ENCODE data around the gene LRRC56. TPM values are rescaled to one million over a fixed set of nuclear protein-coding genes. Genes with fewer than 3 reads are reported as not detected.
A peak's percentile ranks its signal among the peaks of the same experiment; 100 is the strongest.

Gene LRRC56
- total and polyA plus RNA-seq, 2 of the 13 experiments (the other 11 are each of a cell fraction or from before 2014, with no cell fraction given) = 0.11 to 0.29 TPM

DNA sequence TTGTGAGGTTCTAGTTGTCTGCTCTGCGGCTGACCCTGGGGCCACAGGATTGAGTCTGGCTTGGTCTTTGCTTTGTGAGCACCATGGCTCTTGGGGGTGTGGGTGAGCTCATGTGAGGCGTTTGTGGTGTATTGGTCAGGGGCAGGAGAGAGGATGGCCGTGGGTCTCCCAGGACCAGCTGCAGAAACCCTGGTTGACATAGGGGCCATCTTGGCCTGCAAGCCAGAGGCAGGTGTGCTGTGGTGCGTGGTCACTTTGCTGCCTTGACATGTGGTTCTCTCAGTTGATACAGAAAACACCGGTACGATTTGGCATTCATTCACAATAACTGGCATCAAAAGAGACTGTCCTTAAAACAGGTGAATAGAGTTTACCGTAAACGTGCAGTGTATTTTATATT lies 50.2 kb downstream of the LRRC56 start (continued):
- TF ChIP-seq, protein P1, sequence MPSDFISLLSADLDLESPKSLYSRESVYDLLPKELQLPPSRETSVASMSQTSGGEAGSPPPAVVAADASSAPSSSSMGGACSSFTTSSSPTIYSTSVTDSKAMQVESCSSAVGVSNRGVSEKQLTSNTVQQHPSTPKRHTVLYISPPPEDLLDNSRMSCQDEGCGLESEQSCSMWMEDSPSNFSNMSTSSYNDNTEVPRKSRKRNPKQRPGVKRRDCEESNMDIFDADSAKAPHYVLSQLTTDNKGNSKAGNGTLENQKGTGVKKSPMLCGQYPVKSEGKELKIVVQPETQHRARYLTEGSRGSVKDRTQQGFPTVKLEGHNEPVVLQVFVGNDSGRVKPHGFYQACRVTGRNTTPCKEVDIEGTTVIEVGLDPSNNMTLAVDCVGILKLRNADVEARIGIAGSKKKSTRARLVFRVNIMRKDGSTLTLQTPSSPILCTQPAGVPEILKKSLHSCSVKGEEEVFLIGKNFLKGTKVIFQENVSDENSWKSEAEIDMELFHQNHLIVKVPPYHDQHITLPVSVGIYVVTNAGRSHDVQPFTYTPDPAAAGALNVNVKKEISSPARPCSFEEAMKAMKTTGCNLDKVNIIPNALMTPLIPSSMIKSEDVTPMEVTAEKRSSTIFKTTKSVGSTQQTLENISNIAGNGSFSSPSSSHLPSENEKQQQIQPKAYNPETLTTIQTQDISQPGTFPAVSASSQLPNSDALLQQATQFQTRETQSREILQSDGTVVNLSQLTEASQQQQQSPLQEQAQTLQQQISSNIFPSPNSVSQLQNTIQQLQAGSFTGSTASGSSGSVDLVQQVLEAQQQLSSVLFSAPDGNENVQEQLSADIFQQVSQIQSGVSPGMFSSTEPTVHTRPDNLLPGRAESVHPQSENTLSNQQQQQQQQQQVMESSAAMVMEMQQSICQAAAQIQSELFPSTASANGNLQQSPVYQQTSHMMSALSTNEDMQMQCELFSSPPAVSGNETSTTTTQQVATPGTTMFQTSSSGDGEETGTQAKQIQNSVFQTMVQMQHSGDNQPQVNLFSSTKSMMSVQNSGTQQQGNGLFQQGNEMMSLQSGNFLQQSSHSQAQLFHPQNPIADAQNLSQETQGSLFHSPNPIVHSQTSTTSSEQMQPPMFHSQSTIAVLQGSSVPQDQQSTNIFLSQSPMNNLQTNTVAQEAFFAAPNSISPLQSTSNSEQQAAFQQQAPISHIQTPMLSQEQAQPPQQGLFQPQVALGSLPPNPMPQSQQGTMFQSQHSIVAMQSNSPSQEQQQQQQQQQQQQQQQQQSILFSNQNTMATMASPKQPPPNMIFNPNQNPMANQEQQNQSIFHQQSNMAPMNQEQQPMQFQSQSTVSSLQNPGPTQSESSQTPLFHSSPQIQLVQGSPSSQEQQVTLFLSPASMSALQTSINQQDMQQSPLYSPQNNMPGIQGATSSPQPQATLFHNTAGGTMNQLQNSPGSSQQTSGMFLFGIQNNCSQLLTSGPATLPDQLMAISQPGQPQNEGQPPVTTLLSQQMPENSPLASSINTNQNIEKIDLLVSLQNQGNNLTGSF (CRISPR knock-in tag; IDR thresholded peaks at IDR 0.05) = no peak
- TF ChIP-seq GATAD2A (CRISPR knock-in tag; IDR thresholded peaks at IDR 0.05) = no peak
- TF ChIP-seq ZNF615 (CRISPR knock-in tag; IDR thresholded peaks at IDR 0.05; ENCODE audit: borderline replicate concordance) = no peak
- TF ChIP-seq, protein P2, sequence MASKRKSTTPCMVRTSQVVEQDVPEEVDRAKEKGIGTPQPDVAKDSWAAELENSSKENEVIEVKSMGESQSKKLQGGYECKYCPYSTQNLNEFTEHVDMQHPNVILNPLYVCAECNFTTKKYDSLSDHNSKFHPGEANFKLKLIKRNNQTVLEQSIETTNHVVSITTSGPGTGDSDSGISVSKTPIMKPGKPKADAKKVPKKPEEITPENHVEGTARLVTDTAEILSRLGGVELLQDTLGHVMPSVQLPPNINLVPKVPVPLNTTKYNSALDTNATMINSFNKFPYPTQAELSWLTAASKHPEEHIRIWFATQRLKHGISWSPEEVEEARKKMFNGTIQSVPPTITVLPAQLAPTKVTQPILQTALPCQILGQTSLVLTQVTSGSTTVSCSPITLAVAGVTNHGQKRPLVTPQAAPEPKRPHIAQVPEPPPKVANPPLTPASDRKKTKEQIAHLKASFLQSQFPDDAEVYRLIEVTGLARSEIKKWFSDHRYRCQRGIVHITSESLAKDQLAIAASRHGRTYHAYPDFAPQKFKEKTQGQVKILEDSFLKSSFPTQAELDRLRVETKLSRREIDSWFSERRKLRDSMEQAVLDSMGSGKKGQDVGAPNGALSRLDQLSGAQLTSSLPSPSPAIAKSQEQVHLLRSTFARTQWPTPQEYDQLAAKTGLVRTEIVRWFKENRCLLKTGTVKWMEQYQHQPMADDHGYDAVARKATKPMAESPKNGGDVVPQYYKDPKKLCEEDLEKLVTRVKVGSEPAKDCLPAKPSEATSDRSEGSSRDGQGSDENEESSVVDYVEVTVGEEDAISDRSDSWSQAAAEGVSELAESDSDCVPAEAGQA (IDR thresholded peaks at IDR 0.05; ENCODE audit: low read depth) = no peak
- TF ChIP-seq, protein P2 (CRISPR knock-in tag; IDR thresholded peaks at IDR 0.05; ENCODE audit: borderline replicate concordance) = no peak
- no peak for TF ChIP-seq ZBTB8A (CRISPR knock-in tag; IDR thresholded peaks at IDR 0.05; ENCODE audit: borderline replicate concordance, low read depth)
- TF ChIP-seq RFX5 (IDR thresholded peaks at IDR 0.05; ENCODE audit: low read depth, low read length) = no peak
- TF ChIP-seq SRSF9 (IDR thresholded peaks at IDR 0.05; ENCODE audit: borderline replicate concordance, insufficient read depth, low read depth, low read length, poor library complexity, severe bottlenecking) = no peak
- TF ChIP-seq GTF3A (CRISPR knock-in tag; conservative IDR thresholded peaks at IDR 0.05) = no peak
- TF ChIP-seq, protein P3, sequence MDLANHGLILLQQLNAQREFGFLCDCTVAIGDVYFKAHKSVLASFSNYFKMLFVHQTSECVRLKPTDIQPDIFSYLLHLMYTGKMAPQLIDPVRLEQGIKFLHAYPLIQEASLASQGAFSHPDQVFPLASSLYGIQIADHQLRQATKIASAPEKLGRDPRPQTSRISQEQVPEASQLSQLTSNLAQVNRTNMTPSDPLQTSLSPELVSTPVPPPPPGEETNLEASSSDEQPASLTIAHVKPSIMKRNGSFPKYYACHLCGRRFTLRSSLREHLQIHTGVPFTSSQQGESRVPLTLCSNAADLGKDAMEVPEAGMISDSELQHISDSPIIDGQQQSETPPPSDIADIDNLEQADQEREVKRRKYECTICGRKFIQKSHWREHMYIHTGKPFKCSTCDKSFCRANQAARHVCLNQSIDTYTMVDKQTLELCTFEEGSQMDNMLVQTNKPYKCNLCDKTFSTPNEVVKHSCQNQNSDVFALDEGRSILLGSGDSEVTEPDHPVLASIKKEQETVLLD (CRISPR knock-in tag; IDR thresholded peaks at IDR 0.05; ENCODE audit: low read depth) = 0 out of 2 replicates have a peak, but pooled peaks have one; percentile 21
- TF ChIP-seq POLR2AphosphoS2 (IDR thresholded peaks at IDR 0.05; ENCODE audit: low read depth, low read length) = no peak
- TF ChIP-seq YY1 (IDR thresholded peaks at IDR 0.05; ENCODE audit: insufficient read depth, insufficient replicate concordance, low read depth, low read length) = peak; percentile 29
- TF ChIP-seq NFE2L2 (IDR thresholded peaks at IDR 0.05; ENCODE audit: low read length) = no peak
- peak; percentile 62; the same call in 1 of the 2 replicates for TF ChIP-seq KDM5B (CRISPR knock-in tag; IDR thresholded peaks at IDR 0.05; ENCODE audit: borderline replicate concordance)
- no peak for TF ChIP-seq ZNF10 (CRISPR knock-in tag; IDR thresholded peaks at IDR 0.05; ENCODE audit: borderline replicate concordance, low read depth)
- 0 out of 2 replicates have a peak, but pooled peaks have one; percentile 7 for TF ChIP-seq ZFX (CRISPR knock-in tag; IDR thresholded peaks at IDR 0.05; ENCODE audit: low read depth)
- TF ChIP-seq TRIM24 (CRISPR knock-in tag; IDR thresholded peaks at IDR 0.05) = no peak
- TF ChIP-seq U2AF1 (optimal IDR thresholded peaks at IDR 0.05; ENCODE audit: low read depth, low read length) = no peak
